Mesendoderm (in vitro differentiated cells): ENCODE results near the gene SPTBN4.
"Not testable (repeated sequence)": the region's sequence is repeated elsewhere in the genome, so short reads cannot be mapped to it uniquely, and the experiment has no call there.

Experiments
- DNase-seq: peaks from one replicate; pipeline ENCODE4 v3.0.0; 2013
- H2AK5ac ChIP-seq: 2 replicates; pipeline ENCODE4 v1.6.1; 2013; ENCODE audit warnings: low read length, inconsistent platforms
- H2BK120ac ChIP-seq: 2 replicates; pipeline ENCODE4 v1.6.1; 2013; ENCODE audit warnings: low read depth, mild to moderate bottlenecking, low read length, moderate library complexity, mixed read lengths
- H2BK15ac ChIP-seq: replicated peaks from 2 replicates; pipeline ENCODE4 v1.6.1; 2013; ENCODE audit warnings: low read depth, mild to moderate bottlenecking, moderate library complexity
- H2BK5ac ChIP-seq: 2 replicates; pipeline ENCODE4 v1.6.1; 2013; ENCODE audit warnings: low read length, inconsistent platforms
- H3K18ac ChIP-seq: 2 replicates; pipeline ENCODE4 v1.6.1; 2013; ENCODE audit warnings: mild to moderate bottlenecking, low read length, mixed read lengths
- H3K23ac ChIP-seq: one replicate; pipeline ENCODE4 v1.6.1; 2013; ENCODE audit warnings: low read length
- H3K27ac ChIP-seq: 2 replicates; pipeline ENCODE4 v1.5.1; 2013; ENCODE audit warnings: low read depth, mild to moderate bottlenecking, inconsistent platforms, low read length, moderate library complexity
- H3K27me3 ChIP-seq: 2 replicates; pipeline ENCODE4 v1.6.1; 2013; ENCODE audit warnings: low read length, control low read depth, mild to moderate bottlenecking, inconsistent platforms; ENCODE audit not compliant: insufficient read depth, poor library complexity
- H3K36me3 ChIP-seq: 2 replicates; pipeline ENCODE4 v1.6.1; 2013; ENCODE audit warnings: low read length, inconsistent platforms; ENCODE audit not compliant: control insufficient read depth, insufficient read depth
- H3K4ac ChIP-seq: one replicate; pipeline ENCODE4 v1.6.1; 2013; ENCODE audit warnings: low read depth, mild to moderate bottlenecking, low read length, moderate library complexity
- H3K4me1 ChIP-seq: 2 replicates; pipeline ENCODE4 v1.6.1; 2013; ENCODE audit warnings: low read depth, low read length, inconsistent platforms; ENCODE audit not compliant: control insufficient read depth
- H3K4me2 ChIP-seq: 2 replicates; pipeline ENCODE4 v1.6.1; 2013; ENCODE audit warnings: low read length
- H3K4me3 ChIP-seq: 2 replicates; pipeline ENCODE4 v1.5.1; 2013; ENCODE audit warnings: mild to moderate bottlenecking, low read length
- H3K56ac ChIP-seq: one replicate; pipeline ENCODE4 v1.6.1; 2013; ENCODE audit warnings: low read length
- H3K79me1 ChIP-seq: 2 replicates; pipeline ENCODE4 v1.6.1; 2013; ENCODE audit warnings: low read length, inconsistent platforms
- H3K79me2 ChIP-seq: 2 replicates; pipeline ENCODE4 v1.6.1; 2013; ENCODE audit warnings: mild to moderate bottlenecking, low read length; ENCODE audit not compliant: control insufficient read depth, insufficient read depth
- H3K9ac ChIP-seq: 2 replicates; pipeline ENCODE4 v1.6.1; 2013; ENCODE audit warnings: low read length, inconsistent platforms
- H4K5ac ChIP-seq: one replicate; pipeline ENCODE4 v1.6.1; 2013; ENCODE audit warnings: low read length
- H4K8ac ChIP-seq: one replicate; pipeline ENCODE4 v1.6.1; 2013; ENCODE audit warnings: low read depth, mild to moderate bottlenecking, control low read depth, low read length, moderate library complexity
- WGBS: extraction: QIAGEN DNeasy Blood & Tissue Kit; methylation state at CpG from one replicate; pipeline ENCODE4 v1.1.7; 2013; ENCODE audit warnings: low lambda C conversion rate, missing lambda C conversion rate; ENCODE audit not compliant: insufficient coverage; ENCODE audit errors: extremely low coverage; 5-methylcytosine and 5-hydroxymethylcytosine counted together

The SPTBN4 gene

DNA sequence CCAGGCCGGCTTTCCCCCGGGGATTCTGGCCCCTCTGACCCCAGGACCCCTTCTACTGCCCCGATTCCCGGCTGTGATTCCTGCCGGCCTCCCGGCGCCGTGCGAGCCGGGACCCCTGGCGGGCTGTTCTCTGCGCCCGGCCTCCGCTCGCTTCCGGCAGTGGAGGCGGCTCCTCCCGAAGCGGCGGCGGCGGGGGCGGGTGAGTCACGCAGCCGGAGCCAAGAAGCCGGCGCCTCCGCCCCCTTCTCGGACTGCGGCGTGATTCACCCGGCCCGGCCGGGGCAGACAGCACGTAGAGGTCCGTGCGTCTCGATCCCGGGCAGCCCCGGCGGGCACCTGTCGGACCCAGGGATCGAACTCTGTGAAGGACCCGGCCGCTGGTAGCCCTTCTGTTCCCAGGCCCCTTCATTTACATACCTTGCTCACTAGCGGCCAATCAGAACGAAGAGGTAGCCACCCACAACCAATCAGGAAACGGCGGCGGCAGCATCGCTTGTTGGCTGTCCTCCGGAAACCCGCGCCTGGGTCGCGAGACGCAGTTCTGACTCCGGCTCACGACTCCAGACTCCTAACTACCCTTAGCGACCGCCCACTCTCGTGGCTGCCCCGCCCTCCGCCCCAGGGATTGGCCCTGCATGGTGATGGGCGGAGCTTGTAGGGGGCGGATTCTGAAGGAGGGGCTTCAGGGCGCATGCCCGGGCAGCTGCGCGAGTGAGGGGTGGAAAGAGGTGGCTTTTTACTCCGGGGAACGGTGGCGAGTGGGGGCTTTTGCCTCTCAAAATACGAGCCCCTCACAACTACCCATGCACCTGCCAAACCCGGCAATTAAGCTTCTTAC, 41.1 kb upstream of the SPTBN4 start, which contains the start of gene SERTAD1:
SERTAD1 (minus strand) TSS at position 543 of the 838 bp plus-strand sequence. CDS start 2,446 bp downstream, outside the sequence.
- H3K9ac ChIP-seq: peak within 1 kb of the TSS; percentile 95
- peak within 1 kb of the TSS; percentile 97 for H3K56ac ChIP-seq
- H2BK15ac ChIP-seq: no peak within 1 kb of the TSS
- H2BK5ac ChIP-seq: peak within 1 kb of the TSS; percentile 78
- H3K27me3 ChIP-seq: no peaks in the 10 kb centered on the region
- H3K18ac ChIP-seq: peak within 1 kb of the TSS; percentile 95
- H3K4me2 ChIP-seq: peak within 1 kb of the TSS; percentile 89
- H3K79me2 ChIP-seq: no peaks in the 10 kb centered on the region
- peak within 1 kb of the TSS; percentile 92 for H3K4ac ChIP-seq
- H3K4me3 ChIP-seq: peak within 1 kb of the TSS; percentile 60
- no peak within 1 kb of the TSS for H2AK5ac ChIP-seq
- H4K5ac ChIP-seq: no peak within 1 kb of the TSS
- H3K27ac ChIP-seq: peak within 1 kb of the TSS; percentile 97
- WGBS: no CpG with 5 or more reads among the region's 75 CpGs
- H3K79me1 ChIP-seq: peaks cover 2% of the 10 kb centered on the region
- no peak within 1 kb of the TSS for H4K8ac ChIP-seq
- no peak within 1 kb of the TSS for H2BK120ac ChIP-seq
- no peaks in the 10 kb centered on the region for H3K4me1 ChIP-seq
- H3K36me3 ChIP-seq: peaks cover 2% of the 10 kb centered on the region
- H3K23ac ChIP-seq: no peak within 1 kb of the TSS
- DNase-seq: peak; percentile 100

DNA sequence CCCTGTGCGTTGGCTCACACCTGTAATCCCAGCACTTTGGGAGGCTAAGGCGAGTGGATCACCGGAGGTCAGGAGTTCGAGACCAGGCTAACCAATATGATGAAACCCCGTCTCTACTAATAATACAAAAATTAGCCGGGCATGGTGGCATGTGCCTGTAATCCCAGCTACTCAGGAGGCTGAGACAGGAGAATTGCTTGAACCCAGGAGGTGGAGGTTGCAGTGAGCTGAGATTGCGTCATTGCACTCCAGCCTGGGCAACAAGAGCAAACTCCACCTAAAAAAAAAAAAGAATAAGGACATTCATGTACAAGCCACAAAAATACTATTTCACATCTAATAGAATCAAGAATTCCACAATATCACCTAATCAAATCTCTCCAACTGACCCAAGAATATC, 38.6 kb upstream of the SPTBN4 start:
- H3K9ac ChIP-seq, H3K56ac ChIP-seq, H3K27me3 ChIP-seq, H3K36me3 ChIP-seq, H3K4me2 ChIP-seq, H2BK5ac ChIP-seq, H3K4me1 ChIP-seq, H3K79me2 ChIP-seq, H2BK15ac ChIP-seq, H3K4me3 ChIP-seq, H3K27ac ChIP-seq, H3K79me1 ChIP-seq, H4K5ac ChIP-seq, H2AK5ac ChIP-seq, DNase-seq, H4K8ac ChIP-seq, H3K4ac ChIP-seq, H3K18ac ChIP-seq, H2BK120ac ChIP-seq, H3K23ac ChIP-seq: not testable (repeated sequence)
- WGBS: no CpG with 5 or more reads among the region's 7 CpGs

DNA sequence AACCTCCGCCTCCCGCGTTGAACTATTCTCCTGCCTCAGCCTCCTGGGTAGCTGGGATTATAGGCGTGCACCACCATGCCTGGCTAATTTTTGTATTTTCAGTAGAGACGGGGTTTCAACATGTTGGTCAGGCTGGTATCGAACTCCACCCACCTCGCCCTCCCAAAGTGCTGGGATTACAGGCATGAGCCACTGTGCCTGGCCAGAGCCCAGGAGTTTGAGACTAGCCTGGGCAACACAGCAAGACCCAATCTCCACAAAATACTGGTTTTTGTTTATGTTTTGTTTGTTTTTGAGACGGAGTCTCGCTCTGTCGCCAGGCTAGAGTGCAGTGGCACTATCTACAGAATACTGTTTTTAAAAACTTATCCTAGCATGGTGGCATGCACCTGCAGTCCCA, 36.6 kb upstream of the SPTBN4 start:
- not testable (repeated sequence) for H4K8ac ChIP-seq, H3K4ac ChIP-seq, H4K5ac ChIP-seq, H3K4me2 ChIP-seq, H3K4me1 ChIP-seq, H2BK5ac ChIP-seq, H2AK5ac ChIP-seq, H3K9ac ChIP-seq, DNase-seq, H3K23ac ChIP-seq, H3K79me1 ChIP-seq, H2BK15ac ChIP-seq, H3K4me3 ChIP-seq, H2BK120ac ChIP-seq, H3K27me3 ChIP-seq, H3K27ac ChIP-seq, H3K36me3 ChIP-seq, H3K56ac ChIP-seq, H3K18ac ChIP-seq, H3K79me2 ChIP-seq
- WGBS: no CpG with 5 or more reads among the region's 10 CpGs

DNA sequence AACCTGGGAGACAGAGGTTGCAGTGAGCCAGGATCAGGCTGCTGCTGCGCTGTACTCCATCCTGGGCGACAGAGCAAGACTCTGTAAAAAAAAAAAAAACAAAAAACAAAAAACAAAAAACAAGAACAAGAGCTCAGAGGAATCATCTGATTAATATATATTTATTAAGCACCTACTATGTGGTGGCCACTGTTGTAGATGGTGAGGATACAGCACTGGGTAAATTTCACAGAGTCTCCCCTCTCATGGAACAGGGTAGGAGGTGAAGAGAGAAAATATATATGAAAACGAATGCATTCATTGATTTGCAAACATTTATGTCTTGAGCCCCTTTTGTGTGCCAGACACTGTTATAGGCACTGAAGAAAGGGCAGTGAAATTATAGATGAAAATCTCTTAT, 35.1 kb upstream of the SPTBN4 start:
- no peaks in the 10 kb centered on the region for H3K79me2 ChIP-seq
- no peak overlapping the region for H4K8ac ChIP-seq
- H3K27me3 ChIP-seq: no peaks in the 10 kb centered on the region
- H4K5ac ChIP-seq: no peak overlapping the region
- H3K56ac ChIP-seq: no peak overlapping the region
- no CpG with 5 or more reads among the region's 3 CpGs for WGBS
- no peak for DNase-seq
- no peak overlapping the region for H3K9ac ChIP-seq
- no peaks in the 10 kb centered on the region for H3K79me1 ChIP-seq
- H3K4me2 ChIP-seq: no peak overlapping the region
- H3K23ac ChIP-seq: no peak overlapping the region
- no peak overlapping the region for H3K18ac ChIP-seq
- H2BK15ac ChIP-seq: no peak overlapping the region
- H2BK120ac ChIP-seq: no peak overlapping the region
- no peaks in the 10 kb centered on the region for H3K4me1 ChIP-seq
- no peak overlapping the region for H3K4ac ChIP-seq
- H2AK5ac ChIP-seq: no peak overlapping the region
- no peak overlapping the region for H2BK5ac ChIP-seq
- no peaks in the 10 kb centered on the region for H3K36me3 ChIP-seq
- H3K27ac ChIP-seq: no peak overlapping the region
- no peak overlapping the region for H3K4me3 ChIP-seq

DNA sequence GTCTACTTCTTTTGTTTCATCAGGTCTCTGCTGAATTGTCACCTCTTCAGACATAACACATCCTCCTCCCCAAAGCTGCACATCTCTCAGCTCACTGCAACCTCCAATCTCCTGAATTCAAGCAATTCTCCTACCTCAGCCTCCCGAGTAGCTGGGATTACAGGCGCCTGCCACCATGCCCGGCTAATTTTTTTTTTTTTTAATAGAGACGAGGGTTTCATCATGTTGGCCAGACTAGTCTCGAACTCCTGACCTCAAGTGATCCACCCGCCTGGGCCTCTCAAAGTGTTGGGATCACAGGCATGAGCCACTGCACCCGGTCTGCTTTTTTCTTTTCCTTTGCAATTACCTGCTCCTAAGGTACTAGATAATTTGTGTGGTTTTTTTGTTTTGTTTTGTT, 34.0 kb upstream of the SPTBN4 start:
- H3K23ac ChIP-seq, H2AK5ac ChIP-seq, DNase-seq, H2BK15ac ChIP-seq, H2BK120ac ChIP-seq, H3K4me3 ChIP-seq, H3K79me2 ChIP-seq, H3K36me3 ChIP-seq, H2BK5ac ChIP-seq, H3K27me3 ChIP-seq, H3K4me2 ChIP-seq, H4K5ac ChIP-seq, H3K4me1 ChIP-seq, H3K79me1 ChIP-seq, H4K8ac ChIP-seq: not testable (repeated sequence)
- Histone ChIP-seq H3K27ac (peak overlapping the region; percentile 97), H3K56ac (peak overlapping the region; percentile 98), H3K18ac (peak overlapping the region; percentile 81), H3K9ac (peak overlapping the region; percentile 92), H3K4ac (peak overlapping the region; percentile 87)
- no CpG with 5 or more reads among the region's 7 CpGs for WGBS
